ENCODE data around the gene CASP1.

DNA sequence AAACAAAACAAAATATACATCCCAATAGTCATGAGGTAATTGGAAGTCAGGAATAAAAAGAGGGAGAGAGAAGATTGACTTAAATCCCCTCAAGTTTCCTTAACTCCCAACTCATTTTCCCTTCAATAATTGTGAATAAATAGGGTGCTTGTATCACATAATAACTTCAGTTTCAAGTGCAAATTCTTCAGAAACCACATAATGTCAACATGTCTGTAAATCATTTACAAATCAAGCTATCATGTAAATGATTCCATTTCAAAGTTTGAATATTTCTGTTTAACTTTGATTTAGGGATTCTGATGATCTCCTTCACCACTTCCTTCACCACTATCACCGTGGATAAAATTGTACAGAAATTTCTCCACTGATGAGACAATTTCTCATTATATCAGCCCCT, 35.2 kb downstream of the CASP1 start:
- TF ChIP-seq POLR2A (IDR thresholded peaks at IDR 0.05; ENCODE audit: low read depth, low read length): no peak
- no peak for TF ChIP-seq POLR2AphosphoS5 (IDR thresholded peaks at IDR 0.05; ENCODE audit: low read depth, low read length)

Measured in GM12891 (cell line).